LNCaP clone FGC (cell line): ENCODE results near the gene WFS1.

ENCODE experiments used
- DNase-seq: peaks from one replicate; pipeline ENCODE4 v3.0.0-alpha.2; 2011; ENCODE audit warnings: low read depth
- H3K4me3 ChIP-seq: 2 replicates; pipeline ENCODE4 v1.5.1; 2011; ENCODE audit warnings: mild to moderate bottlenecking, low read depth, low read length, control low read depth
- CTCF ChIP-seq: IDR thresholded peaks from 2 replicates; pipeline ENCODE4 v1.5.1; 2012; ENCODE audit warnings: mild to moderate bottlenecking; ENCODE audit not compliant: control insufficient read depth, insufficient read depth; ENCODE audit errors: extremely low read depth

WFS1 gene

GRCh38 chr4:6330384-6330767 lies 60.7 kb downstream of the WFS1 start:
- no peak for DNase-seq
- no peak for TF ChIP-seq CTCF
- no peak overlapping the region for H3K4me3 ChIP-seq

- no peak for DNase-seq
- no peak overlapping the region for H3K4me3 ChIP-seq
- peak; percentile 84 for TF ChIP-seq CTCF
Measured at GRCh38 chr4:6331018-6331417, 61.4 kb downstream of the WFS1 start.

- H3K4me3 ChIP-seq, result no peak overlapping the region
- TF ChIP-seq CTCF, result no peak
- DNase-seq, result no peak
Measured at GRCh38 chr4:6331468-6331867, 61.8 kb downstream of the WFS1 start.

GRCh38 chr4:6332042-6332668 lies 62.5 kb downstream of the WFS1 start:
- no peak for DNase-seq
- TF ChIP-seq CTCF, result peak; percentile 69
- no peak overlapping the region for H3K4me3 ChIP-seq

- DNase-seq, result no peak
- no peak overlapping the region for H3K4me3 ChIP-seq
- no peak for TF ChIP-seq CTCF
Measured at GRCh38 chr4:6332669-6333050, 63.0 kb downstream of the WFS1 start.

- H3K4me3 ChIP-seq, result no peak overlapping the region
- TF ChIP-seq CTCF, result peak; percentile 71
- DNase-seq, result no peak
Measured at GRCh38 chr4:6333301-6334202, 63.9 kb downstream of the WFS1 start.
